Chondrocyte (in vitro differentiated cells): ENCODE measurements around the gene PPP1CA. TPM values are rescaled to one million over a fixed set of nuclear protein-coding genes. Genes with fewer than 3 reads are reported as not detected.
A peak's percentile ranks its signal among the peaks of the same experiment; 100 is the strongest.

Experiments used
- DNase-seq: peaks from one replicate; pipeline ENCODE4 v3.0.0; 2021; ENCODE audit warnings: mixed read lengths, low spot score
- H3K27ac Mint-ChIP-seq: one replicate; pipeline ENCODE4 v1.8.0; 2021; ENCODE audit warnings: mild to moderate bottlenecking, moderate library complexity, mixed read lengths; ENCODE audit not compliant: unreplicated experiment
- H3K27me3 Mint-ChIP-seq: 2 replicates; pipeline ENCODE4 v1.8.0; 2021; ENCODE audit warnings: low read depth, mixed read lengths
- H3K36me3 Mint-ChIP-seq: 2 replicates; pipeline ENCODE4 v1.8.0; 2021; ENCODE audit warnings: low read depth, mixed read lengths
- H3K4me1 Mint-ChIP-seq: 2 replicates; pipeline ENCODE4 v1.8.0; 2021; ENCODE audit warnings: low read depth, mild to moderate bottlenecking, mixed read lengths
- H3K4me3 Mint-ChIP-seq: one replicate; pipeline ENCODE4 v1.8.0; 2021; ENCODE audit warnings: mild to moderate bottlenecking, moderate library complexity, mixed read lengths; ENCODE audit not compliant: unreplicated experiment
- H3K9me3 Mint-ChIP-seq: 2 replicates; pipeline ENCODE4 v1.8.0; 2021; ENCODE audit warnings: low read depth, mixed read lengths
- CTCF ChIP-seq: fragments of 200-600 bp; sonication (generic); IDR thresholded peaks from 2 replicates; pipeline ENCODE4 v1.5.0; 2021; ENCODE audit warnings: antibody characterized with exemption, mild to moderate bottlenecking, moderate library complexity
- total RNA-seq: library from RNA; stranded (reverse); gene quantifications from 3 replicates; pipeline ENCODE4 v1.2.1, GENCODE V29; 2021

Gene PPP1CA
- total RNA-seq, 1 donor from 2014 or later = 109 TPM

GRCh38 chr11:67372321-67372992 is 29.2 kb downstream of the PPP1CA start:
- no peak for TF ChIP-seq CTCF
- H3K27ac Mint-ChIP-seq = no peak overlapping the region
- H3K4me3 Mint-ChIP-seq = peak overlapping the region; percentile 71
- H3K4me1 Mint-ChIP-seq = peaks cover 51% of the 10 kb centered on the region
- no peak for DNase-seq
- H3K9me3 Mint-ChIP-seq = no peaks in the 10 kb centered on the region
- H3K36me3 Mint-ChIP-seq = no peaks in the 10 kb centered on the region
- H3K27me3 Mint-ChIP-seq = no peaks in the 10 kb centered on the region

- peak overlapping the region; percentile 71 for H3K4me3 Mint-ChIP-seq
- peak overlapping the region; percentile 59 for H3K27ac Mint-ChIP-seq
- TF ChIP-seq CTCF = no peak
- DNase-seq = no peak
- no peaks in the 10 kb centered on the region for H3K27me3 Mint-ChIP-seq
- peaks cover 52% of the 10 kb centered on the region for H3K4me1 Mint-ChIP-seq
- H3K36me3 Mint-ChIP-seq = no peaks in the 10 kb centered on the region
- no peaks in the 10 kb centered on the region for H3K9me3 Mint-ChIP-seq
Measured at GRCh38 chr11:67371911-67372320, 29.7 kb downstream of the PPP1CA start.

GRCh38 chr11:67371189-67371910 is 30.3 kb downstream of the PPP1CA start:
- peaks cover 57% of the 10 kb centered on the region for H3K4me1 Mint-ChIP-seq
- no peaks in the 10 kb centered on the region for H3K9me3 Mint-ChIP-seq
- TF ChIP-seq CTCF = peak; percentile 73
- H3K27me3 Mint-ChIP-seq = no peaks in the 10 kb centered on the region
- peak overlapping the region; percentile 74 for H3K27ac Mint-ChIP-seq
- H3K36me3 Mint-ChIP-seq = no peaks in the 10 kb centered on the region
- H3K4me3 Mint-ChIP-seq = peak overlapping the region; percentile 71
- no peak for DNase-seq

GRCh38 chr11:67370351-67371076 is 31.1 kb downstream of the PPP1CA start:
- no peak overlapping the region for H3K4me3 Mint-ChIP-seq
- H3K27me3 Mint-ChIP-seq = no peaks in the 10 kb centered on the region
- H3K4me1 Mint-ChIP-seq = peaks cover 61% of the 10 kb centered on the region

More at GRCh38 chr11:67370351-67371076, 31.1 kb downstream of the PPP1CA start:
- no peak for TF ChIP-seq CTCF
- Mint-ChIP-seq H3K36me3 (peaks cover 5% of the 10 kb centered on the region), H3K27ac (peak overlapping the region; percentile 39), H3K9me3 (no peaks in the 10 kb centered on the region)
- DNase-seq = no peak
